Activated naive CD4-positive, alpha-beta T cell treated with anti-CD3 and anti-CD28 coated beads, Interleukin-2, amount 50 U/mL, for 72 hours (primary cell): ENCODE data around the gene OSGIN1. TPM values are rescaled to one million over a fixed set of nuclear protein-coding genes. Genes with fewer than 3 reads are reported as not detected.

Source experiments
- ATAC-seq, 2 donors: fragments of 150-1000 bp; cut with Tn5 transposase; 2 replicates each; pipeline ENCODE4 v1.10.0; 2021; ENCODE audit warnings: mild to moderate bottlenecking in 2 of 2, moderate library complexity in 2 of 2
- DNase-seq, 2 donors: peaks; one replicate each; pipeline ENCODE4 v3.0.0; 2021 to 2022; ENCODE audit warnings: low spot score in 2 of 2
- H3K27ac Mint-ChIP-seq, 2 donors: one replicate each; pipeline ENCODE4 v1.8.0; 2022; ENCODE audit warnings: mild to moderate bottlenecking in 2 of 2, mixed read lengths in 2 of 2
- H3K36me3 Mint-ChIP-seq, 2 donors: one replicate each; pipeline ENCODE4 v1.8.0; 2022; ENCODE audit warnings: mixed read lengths in 2 of 2
- H3K9me3 Mint-ChIP-seq, 2 donors: one replicate each; pipeline ENCODE4 v1.8.0; 2022; ENCODE audit warnings: mixed read lengths in 2 of 2
- total RNA-seq, 2 donors: library from RNA; stranded (reverse); gene quantifications; one replicate each; pipeline ENCODE4 v1.2.3, GENCODE V29; 2022

The OSGIN1 gene
- total RNA-seq, 2 donors from 2014 or later = 0.49 to 0.87 TPM

- DNase-seq = no peak
- no peaks in the 10 kb centered on the region for H3K9me3 Mint-ChIP-seq
- no peak overlapping the region for H3K27ac Mint-ChIP-seq
- no peaks in the 10 kb centered on the region for H3K36me3 Mint-ChIP-seq
- ATAC-seq = no peak
These were observed 17.4 kb downstream of the OSGIN1 start for GRCh38 chr16:83970430-83970815.

DNA sequence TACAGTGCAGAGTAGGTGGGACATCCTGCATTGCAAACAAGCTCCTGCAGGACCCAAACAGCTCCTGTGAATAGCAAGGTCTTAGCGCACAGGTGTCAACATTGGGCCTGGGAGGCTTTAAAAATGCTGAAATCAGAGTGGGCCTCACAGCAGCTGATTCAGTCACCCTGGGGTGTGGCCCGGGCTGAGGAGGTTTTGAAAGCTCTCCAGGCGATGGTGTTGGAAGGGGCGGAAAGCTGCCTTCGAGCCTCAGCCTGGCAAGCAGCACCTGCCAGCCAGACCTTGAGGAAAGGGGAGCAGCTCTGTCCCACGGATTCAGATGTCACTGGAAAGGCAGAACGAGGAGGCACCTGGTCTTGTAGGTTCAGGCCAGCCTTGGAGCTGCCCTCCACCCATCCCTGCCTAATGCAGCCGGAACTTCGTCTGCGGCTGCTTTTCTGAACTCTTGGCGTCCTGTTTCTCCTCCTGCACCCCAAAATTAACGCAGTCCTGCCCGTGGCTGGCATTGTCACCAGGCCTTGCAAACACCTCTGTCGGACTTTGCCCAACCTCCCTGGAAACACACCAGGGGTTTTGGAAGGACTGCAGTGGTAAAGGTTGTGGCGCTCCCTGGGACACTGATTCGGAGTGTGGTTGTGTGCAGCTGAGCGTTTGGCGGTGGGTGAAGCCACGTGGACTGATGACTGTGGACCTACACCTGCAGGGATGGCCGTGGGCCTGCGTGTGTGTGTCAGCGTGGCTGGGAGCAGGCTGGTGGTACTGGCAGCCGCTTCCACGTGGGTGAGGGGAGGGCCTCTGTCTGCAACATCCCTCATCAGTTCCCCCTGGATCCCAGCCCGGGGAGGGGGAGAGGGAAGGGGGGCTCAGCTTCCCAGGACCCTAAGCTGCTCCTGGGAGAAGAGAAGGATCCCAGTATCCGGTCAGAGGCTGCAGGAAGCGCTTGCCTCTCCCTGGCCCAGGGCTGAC lies 18.4 kb downstream of the OSGIN1 start:
- H3K27ac Mint-ChIP-seq = no peak overlapping the region
- no peaks in the 10 kb centered on the region for H3K36me3 Mint-ChIP-seq
- H3K9me3 Mint-ChIP-seq = no peaks in the 10 kb centered on the region
- ATAC-seq (no peak), DNase-seq (no peak)

DNA sequence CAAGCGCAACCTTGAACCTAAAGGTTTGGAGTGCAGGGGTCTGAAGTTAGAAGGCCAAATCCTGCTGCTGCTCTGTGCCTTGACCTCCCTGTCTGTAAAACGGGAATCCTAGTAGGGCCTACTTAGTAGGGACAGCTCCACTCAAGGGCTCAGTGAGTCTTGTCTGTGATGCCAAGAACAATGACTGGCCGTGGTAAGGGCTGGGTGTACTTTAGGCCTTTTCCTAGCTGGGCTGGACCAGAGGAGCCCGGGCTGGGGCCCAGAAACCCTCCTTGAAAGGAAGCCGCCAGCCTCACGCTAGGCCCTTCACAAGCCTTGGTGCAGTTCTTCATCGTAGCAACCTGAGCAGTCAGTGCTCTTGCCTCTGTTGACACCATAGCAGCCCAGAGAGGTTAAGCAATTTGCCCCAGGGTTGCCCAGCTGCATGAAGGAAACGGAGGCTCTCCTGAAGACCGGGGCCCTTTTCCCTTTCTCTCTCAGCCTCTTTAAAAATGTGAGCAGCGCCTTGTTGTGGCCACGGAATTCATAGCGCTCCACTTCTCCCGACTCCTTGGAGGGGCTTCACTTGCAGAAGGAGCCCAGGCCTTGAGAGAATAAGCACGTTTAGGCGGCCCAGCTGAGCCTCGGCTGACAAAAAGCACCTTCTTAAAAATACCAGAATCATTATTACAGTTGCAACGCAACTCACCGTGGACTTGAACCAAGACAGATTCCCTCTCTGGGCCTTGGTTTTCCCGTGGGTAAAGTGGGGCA lies 19.4 kb downstream of the OSGIN1 start:
- DNase-seq (no peak), ATAC-seq (no peak)
- no peak overlapping the region for H3K27ac Mint-ChIP-seq
- no peaks in the 10 kb centered on the region for H3K9me3 Mint-ChIP-seq
- H3K36me3 Mint-ChIP-seq = no peaks in the 10 kb centered on the region

DNA sequence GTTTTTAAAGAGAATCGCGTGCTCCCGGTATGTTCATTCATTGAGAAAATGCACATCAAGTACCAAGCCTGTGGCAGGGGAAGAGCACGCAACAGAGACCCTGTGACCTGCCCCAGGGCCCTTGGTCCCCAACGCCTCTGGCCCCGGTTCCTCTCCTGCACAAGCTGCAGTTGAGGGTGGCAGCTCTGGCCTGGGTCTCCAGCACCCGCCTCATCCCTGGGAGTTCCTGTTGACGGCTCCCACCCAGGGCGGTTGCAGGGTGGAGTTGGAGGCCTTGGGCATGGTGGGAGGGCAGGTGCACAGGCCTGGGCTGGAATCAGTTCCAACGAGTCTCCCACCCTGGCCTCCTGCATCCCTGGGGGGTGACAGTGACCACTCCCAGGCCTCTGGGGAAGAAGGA lies 20.0 kb downstream of the OSGIN1 start:
- ATAC-seq (no peak), DNase-seq (no peak)
- Mint-ChIP-seq H3K27ac (no peak overlapping the region), H3K9me3 (peaks cover 0 to 2% of the 10 kb centered on the region in 2 donors), H3K36me3 (peaks cover 0 to 3% of the 10 kb centered on the region in 2 donors)

DNA sequence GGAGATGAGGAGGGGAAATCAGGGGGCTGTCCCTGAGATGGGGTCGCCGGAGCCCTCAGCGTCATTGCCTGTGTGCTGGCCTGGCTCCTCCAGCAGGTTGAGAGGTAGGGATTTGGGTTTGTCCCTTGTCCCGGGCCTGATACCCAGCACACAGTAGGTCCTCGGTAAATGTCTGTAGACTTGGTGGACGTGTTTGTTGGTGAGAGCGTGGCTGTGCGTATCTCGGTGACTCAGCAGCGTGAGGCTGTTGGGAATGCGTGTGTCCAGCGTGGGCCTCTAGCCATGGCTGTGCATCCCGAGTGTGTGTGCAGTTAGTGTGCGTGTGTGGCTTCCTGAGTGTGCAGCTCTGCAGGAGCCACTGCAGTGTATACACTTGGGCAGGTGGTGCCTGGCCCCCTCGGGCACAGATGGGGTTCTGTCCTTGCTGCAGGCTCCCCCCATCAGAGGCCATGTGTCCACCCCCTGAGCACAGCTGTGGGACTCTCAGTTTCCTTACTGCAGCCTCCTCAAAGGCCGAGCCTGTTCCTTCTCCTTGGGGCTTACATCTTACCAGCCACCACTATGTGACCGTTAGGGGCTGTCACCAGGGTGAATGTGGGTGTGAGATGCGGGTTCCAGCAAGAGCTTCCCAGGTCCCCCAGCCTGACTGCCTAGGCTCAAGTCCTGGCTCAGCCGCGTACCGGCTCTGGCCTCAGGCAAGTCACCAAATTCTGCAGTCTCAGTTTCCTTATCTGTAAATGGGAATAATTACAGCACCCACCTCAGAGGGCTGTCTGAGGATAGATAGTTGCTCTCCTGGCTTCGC lies 20.7 kb downstream of the OSGIN1 start:
- DNase-seq (no peak), ATAC-seq (no peak)
- Mint-ChIP-seq H3K27ac (no peak overlapping the region), H3K36me3 (peaks cover 0 to 7% of the 10 kb centered on the region in 2 donors), H3K9me3 (peaks cover 2 to 7% of the 10 kb centered on the region in 2 donors)

DNA sequence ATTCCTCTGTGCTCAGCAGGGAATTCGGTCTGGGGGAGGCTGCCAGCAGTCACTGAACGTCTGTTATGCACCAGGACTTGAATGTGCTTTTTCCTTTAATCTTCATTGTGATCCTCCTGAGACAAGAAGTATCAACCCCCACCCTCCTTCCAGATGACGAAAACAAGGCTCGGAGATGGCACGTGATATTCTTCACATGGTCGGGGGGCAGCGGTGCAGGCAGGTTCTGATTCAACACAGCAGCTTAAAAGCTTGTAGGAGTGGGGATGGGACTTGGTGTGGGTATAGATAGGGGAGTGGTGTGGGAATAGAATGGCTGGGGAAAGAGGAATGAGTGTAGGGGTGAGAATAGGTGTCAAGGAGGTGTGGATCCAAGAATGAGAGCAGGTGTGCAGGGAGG lies 21.4 kb downstream of the OSGIN1 start:
- ATAC-seq = no peak
- no peak for DNase-seq
- H3K27ac Mint-ChIP-seq = no peak overlapping the region
- peaks cover 0 to 7% of the 10 kb centered on the region in 2 donors for H3K36me3 Mint-ChIP-seq
- peaks cover 6 to 9% of the 10 kb centered on the region in 2 donors for H3K9me3 Mint-ChIP-seq

- Mint-ChIP-seq H3K36me3 (peaks cover 0 to 7% of the 10 kb centered on the region in 2 donors), H3K9me3 (peaks cover 6 to 9% of the 10 kb centered on the region in 2 donors), H3K27ac (no peak overlapping the region)
- no peak for ATAC-seq
- DNase-seq = no peak
These were observed 22.7 kb downstream of the OSGIN1 start for GRCh38 chr16:83975590-83976260.

- H3K9me3 Mint-ChIP-seq = peaks cover 6 to 9% of the 10 kb centered on the region in 2 donors
- no peak overlapping the region for H3K27ac Mint-ChIP-seq
- peaks cover 0 to 7% of the 10 kb centered on the region in 2 donors for H3K36me3 Mint-ChIP-seq
- no peak for DNase-seq
- no peak for ATAC-seq
These were observed 24.2 kb downstream of the OSGIN1 start for GRCh38 chr16:83977056-83977815.

- H3K36me3 Mint-ChIP-seq = peaks cover 0 to 7% of the 10 kb centered on the region in 2 donors
- no peak for DNase-seq
- ATAC-seq = no peak
- H3K27ac Mint-ChIP-seq = no peak overlapping the region
- H3K9me3 Mint-ChIP-seq = peaks cover 6 to 9% of the 10 kb centered on the region in 2 donors
These were observed 25.4 kb downstream of the OSGIN1 start for GRCh38 chr16:83978401-83978904.

- Mint-ChIP-seq H3K9me3 (peaks cover 6 to 9% of the 10 kb centered on the region in 2 donors), H3K36me3 (peaks cover 0 to 7% of the 10 kb centered on the region in 2 donors), H3K27ac (no peak overlapping the region)
- ATAC-seq = no peak
- DNase-seq = no peak
These were observed 26.4 kb downstream of the OSGIN1 start for GRCh38 chr16:83979441-83979840.

DNA sequence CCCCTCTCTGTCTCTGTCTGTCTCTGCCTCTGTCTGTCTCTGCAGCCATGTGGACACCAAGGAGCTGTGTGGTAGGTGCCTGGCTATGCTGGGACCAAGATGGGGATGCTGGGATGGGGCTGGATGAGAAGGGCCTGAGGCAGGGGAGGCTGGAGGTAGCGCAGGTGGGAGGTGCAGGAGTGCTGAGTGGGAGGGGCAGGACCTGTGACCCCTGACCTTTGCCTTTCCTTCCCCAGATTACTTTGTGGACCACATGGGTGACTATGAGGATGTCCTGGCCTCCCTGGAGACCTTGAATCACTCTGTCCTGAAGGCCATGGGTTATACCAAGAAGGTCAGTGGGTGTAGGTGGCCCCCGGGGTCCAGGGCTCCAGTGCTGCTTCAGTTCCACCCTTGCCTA lies 27.8 kb downstream of the OSGIN1 start:
- Mint-ChIP-seq H3K27ac (no peak overlapping the region), H3K9me3 (peaks cover 6 to 9% of the 10 kb centered on the region in 2 donors), H3K36me3 (peaks cover 0 to 7% of the 10 kb centered on the region in 2 donors)
- no peak for ATAC-seq
- no peak for DNase-seq

- ATAC-seq (no peak), DNase-seq (no peak)
- Mint-ChIP-seq H3K36me3 (peaks cover 0 to 7% of the 10 kb centered on the region in 2 donors), H3K9me3 (peaks cover 6 to 9% of the 10 kb centered on the region in 2 donors), H3K27ac (no peak overlapping the region)
These were observed 28.8 kb downstream of the OSGIN1 start for GRCh38 chr16:83981799-83982198.

DNA sequence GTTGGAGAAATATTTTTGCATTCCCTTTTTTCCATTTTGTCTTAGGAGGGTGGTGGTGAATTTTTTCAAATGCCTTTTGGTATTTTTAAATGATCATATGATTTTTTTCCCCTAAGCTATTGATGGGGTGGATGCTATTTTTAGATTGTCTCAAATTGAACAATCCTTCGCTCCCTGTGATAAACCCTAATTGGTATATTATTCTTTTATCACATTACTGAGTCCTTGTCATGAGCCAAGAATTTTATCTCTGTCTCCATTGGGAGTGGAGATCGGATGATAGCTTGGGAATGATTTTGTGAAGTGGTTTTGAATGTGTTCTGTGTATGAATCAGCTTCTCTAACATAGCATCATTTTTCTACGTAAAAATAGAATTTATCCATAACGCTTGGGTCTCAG lies 30.5 kb downstream of the OSGIN1 start:
- DNase-seq (no peak), ATAC-seq (no peak)
- Mint-ChIP-seq H3K9me3 (peaks cover 5 to 6% of the 10 kb centered on the region in 2 donors), H3K27ac (no peak overlapping the region), H3K36me3 (no peaks in the 10 kb centered on the region)

GRCh38 chr16:83989300-83989699 lies 36.3 kb downstream of the OSGIN1 start:
- Mint-ChIP-seq H3K36me3 (peaks cover 0 to 8% of the 10 kb centered on the region in 2 donors), H3K27ac (no peak overlapping the region), H3K9me3 (peaks cover 0 to 4% of the 10 kb centered on the region in 2 donors)
- no peak for ATAC-seq
- DNase-seq = no peak

- no peak overlapping the region for H3K27ac Mint-ChIP-seq
- H3K36me3 Mint-ChIP-seq = peaks cover 0 to 8% of the 10 kb centered on the region in 2 donors
- no peak for ATAC-seq
- DNase-seq = no peak
- peaks cover 0 to 4% of the 10 kb centered on the region in 2 donors for H3K9me3 Mint-ChIP-seq
These were observed 37.5 kb downstream of the OSGIN1 start for GRCh38 chr16:83990492-83990891.
